Activated CD4-positive, CD25-positive, alpha-beta regulatory T cell treated with anti-CD3 and anti-CD28 coated beads, Interleukin-2, amount 50 U/mL, for 16 hours (primary cell): ENCODE measurements around the gene PSMG1.
"Not testable (repeated sequence)": the region's sequence is repeated elsewhere in the genome, so short reads cannot be mapped to it uniquely, and the experiment has no call there.

ENCODE experiments used
- DNase-seq: peaks from one replicate; pipeline ENCODE4 v3.0.0-alpha.2; 2020; ENCODE audit warnings: low read depth, low spot score

The PSMG1 gene

GRCh38 chr21:39157241-39157640 lies 26.0 kb downstream of the PSMG1 start:
- DNase-seq: not testable (repeated sequence)

- no peak for DNase-seq
These were observed 27.2 kb downstream of the PSMG1 start for GRCh38 chr21:39156024-39156423.

GRCh38 chr21:39155578-39155977 lies 27.7 kb downstream of the PSMG1 start:
- DNase-seq: no peak

- DNase-seq: no peak
These were observed 29.4 kb downstream of the PSMG1 start for GRCh38 chr21:39153842-39154241.

DNA sequence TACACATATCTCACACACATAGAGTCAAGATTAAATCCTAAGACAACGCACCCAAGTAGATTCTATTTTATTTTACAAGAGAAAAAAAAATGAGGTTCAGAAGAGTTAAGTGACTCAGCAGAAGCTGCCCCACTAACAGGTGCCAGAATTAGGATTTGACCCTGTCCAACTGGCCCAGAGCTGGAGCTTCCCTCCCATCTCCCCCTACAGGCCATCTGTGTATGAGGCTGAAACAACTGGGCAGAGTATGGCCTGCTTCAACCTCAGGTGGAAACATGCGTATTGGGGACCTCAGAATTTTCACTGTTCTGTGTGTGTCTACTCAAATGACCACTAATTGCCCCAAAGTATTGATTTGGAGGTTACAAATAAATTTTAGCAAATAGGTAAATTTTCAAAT lies 29.9 kb downstream of the PSMG1 start:
- DNase-seq: no peak

- no peak for DNase-seq
These were observed 31.0 kb downstream of the PSMG1 start for GRCh38 chr21:39152271-39152670.

GRCh38 chr21:39150877-39151276 lies 32.4 kb downstream of the PSMG1 start:
- DNase-seq: no peak

DNA sequence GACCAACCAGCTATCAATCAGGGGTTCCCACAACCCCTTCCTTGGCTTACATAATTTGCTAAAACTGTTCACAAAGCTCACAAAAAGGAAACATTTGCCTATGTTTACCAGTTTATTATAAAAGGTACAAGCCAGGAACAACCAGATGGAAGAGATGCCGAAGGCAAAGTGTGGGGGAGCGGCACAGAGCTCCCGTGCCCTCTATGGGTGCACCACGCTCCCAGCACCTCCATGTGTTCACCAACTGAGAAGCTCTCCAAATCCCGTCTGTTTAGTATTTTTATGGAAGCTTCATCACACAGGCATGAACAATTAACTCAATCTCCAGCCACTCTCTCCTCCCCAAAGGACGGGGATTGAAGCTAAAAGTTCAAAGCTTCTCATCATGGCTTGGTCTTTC lies 32.9 kb downstream of the PSMG1 start:
- no peak for DNase-seq

DNA sequence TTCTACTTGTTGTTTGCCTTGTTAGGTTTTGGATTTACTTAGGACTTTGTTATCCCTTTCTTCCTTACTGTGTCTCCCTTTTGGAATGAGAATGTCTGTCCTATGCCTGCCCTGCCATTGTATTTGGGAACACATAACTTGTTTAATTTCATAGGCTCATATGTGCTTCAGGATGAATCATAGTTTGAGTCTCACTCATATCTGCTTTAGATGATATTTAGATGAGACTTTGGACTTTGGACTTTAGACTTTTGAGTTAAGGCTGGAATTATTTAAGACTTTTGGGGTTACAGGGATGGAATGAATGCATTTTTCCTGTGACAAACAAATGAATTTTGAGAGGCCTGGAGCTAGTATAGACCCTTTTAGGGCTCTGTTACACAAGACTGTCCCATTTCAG lies 33.4 kb downstream of the PSMG1 start:
- no peak for DNase-seq

GRCh38 chr21:39148975-39149374 lies 34.3 kb downstream of the PSMG1 start:
- DNase-seq: no peak

- DNase-seq: no peak
These were observed 39.1 kb downstream of the PSMG1 start for GRCh38 chr21:39144191-39144590.

DNA sequence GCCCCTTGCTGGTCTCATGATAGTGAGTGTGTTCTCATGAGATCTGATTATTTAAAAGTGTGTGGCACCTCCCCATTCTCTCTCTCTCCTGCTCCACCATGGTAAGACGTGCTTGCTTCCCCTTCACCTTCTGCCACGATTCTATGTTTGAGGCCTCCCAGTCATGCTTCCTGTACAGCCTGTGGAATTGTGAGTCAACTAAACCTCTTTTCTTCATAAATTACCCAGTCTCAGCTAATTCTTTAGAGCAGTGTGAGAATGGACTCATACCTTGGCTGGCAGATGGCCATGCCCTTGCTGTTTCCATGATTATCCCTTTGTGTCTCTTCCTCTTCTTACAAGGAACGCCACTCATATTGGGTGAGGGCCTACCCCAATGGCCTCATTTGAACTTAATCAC lies 40.3 kb downstream of the PSMG1 start:
- DNase-seq: no peak

DNA sequence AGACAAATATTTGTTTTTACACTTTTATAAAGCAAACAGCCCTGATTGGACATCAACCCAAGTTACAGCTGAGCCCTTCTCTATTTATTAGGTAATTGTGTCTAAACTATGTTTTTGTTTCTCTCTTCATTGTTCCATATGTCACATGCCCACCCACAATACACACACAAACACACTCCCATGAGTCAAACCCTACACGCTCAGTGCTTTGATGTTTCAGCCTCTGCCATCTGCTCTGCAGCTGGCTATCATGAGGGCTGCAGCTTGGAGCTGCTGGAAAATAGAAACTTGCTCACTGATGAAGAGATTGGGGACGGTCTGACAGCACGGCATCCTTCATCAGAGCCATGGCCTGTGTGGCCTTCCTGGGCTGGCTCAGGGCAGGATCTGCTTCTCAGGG lies 41.7 kb downstream of the PSMG1 start:
- DNase-seq: no peak

- DNase-seq: no peak
These were observed 45.7 kb downstream of the PSMG1 start for GRCh38 chr21:39137248-39138178.

DNA sequence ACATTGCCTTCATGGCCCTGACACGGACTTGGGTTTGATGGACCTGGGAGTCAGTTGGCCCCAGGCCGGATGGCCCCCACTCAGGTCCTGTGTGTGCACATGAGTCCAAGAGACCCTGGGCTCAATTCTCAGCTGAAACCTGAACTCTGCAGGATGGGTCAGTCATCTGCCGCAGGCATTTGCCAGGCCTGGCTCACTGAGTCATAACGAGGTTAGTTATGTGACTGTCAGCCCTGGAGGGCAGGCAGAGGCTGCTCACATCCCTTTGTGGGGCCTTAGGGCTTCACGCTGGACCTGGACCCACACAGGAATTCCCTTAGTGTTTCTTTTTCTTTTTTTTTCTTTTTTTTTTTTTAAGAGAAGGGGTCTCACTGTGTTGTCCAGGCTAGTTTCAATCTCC lies 46.5 kb downstream of the PSMG1 start:
- DNase-seq: no peak

DNA sequence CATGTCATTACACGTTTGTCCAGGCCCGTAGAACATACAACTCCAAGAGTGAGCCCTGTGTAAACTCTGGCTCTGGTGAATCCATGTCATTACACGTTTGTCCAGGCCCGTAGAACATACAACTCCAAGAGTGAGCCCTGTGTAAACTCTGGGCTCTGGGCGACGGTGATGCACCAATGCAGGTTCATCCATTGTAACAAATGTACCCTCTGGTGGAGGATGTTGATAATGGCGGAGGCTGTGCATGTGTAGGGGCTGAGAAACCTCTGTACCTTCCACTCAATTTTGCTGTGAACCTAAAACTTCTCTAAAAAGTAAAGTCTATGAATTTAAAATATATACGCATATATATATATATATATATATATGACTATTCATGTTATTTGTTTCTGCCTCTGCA lies 47.1 kb downstream of the PSMG1 start:
- not testable (repeated sequence) for DNase-seq

GRCh38 chr21:39134288-39134810 lies 48.9 kb downstream of the PSMG1 start:
- no peak for DNase-seq

GRCh38 chr21:39132248-39132647 lies 51.0 kb downstream of the PSMG1 start:
- no peak for DNase-seq

DNA sequence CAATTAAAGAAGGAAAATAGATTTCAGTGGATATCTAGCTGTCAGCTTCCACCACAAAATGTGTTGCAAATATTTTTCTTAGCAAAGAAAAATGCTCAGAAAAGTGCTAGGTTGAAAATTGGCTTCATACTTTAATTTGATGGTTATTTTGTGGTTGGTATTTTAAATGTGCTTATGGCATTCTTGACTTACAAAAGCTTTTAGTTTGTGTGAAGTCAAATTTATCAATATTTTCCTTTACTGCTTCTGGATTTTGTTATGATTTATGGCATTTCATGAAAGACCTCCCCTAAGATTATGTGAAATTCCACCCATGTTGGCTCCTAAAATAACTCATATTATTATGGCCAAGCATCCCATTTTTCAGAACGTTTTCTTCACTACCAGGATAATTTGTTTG lies 51.5 kb downstream of the PSMG1 start:
- DNase-seq: no peak

- DNase-seq: no peak
These were observed 55.7 kb downstream of the PSMG1 start for GRCh38 chr21:39127506-39127905.

DNA sequence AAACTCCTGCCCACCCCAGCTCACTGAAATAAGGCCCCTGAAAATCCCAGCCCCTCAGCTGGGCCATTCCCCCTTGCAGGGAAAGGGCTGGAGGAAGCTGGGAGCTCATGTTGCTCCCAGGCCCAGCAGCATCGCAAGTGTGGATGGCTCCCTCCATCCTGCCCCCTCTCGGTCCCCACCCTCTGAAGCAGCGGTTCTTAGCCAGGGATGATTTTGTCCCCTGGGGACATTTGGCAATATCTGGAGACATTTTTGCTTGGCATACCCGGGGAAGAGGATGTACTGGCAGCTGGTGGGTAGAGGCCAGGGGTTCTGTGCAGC lies 56.8 kb downstream of the PSMG1 start:
- DNase-seq: no peak

GRCh38 chr21:39125752-39126485 lies 57.3 kb downstream of the PSMG1 start:
- no peak for DNase-seq
